ENCODE results near the gene BMP15. TPM values are rescaled to one million over a fixed set of nuclear protein-coding genes. Genes with fewer than 3 reads are reported as not detected.

BMP15 gene
- total RNA-seq, 1 experiment from 2014 or later: not detected

DNA sequence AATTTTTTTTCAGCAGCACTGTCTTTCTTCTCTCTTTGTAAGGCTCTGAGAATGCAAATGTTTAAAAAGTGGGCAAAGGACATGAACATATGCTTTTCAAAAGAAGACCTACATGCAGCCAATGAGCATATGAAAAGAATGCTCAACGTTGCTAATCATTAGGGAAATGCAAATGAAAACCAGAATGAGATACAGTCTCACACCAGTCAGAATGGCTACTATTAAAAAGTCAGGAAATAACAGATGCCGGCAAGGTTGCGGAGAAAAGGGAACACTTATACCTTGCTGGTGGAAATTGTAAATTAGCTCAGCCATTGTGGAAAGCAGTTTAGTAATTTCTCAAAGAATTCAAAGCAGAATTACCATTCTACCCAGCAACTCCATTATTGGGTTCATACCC is 51.6 kb downstream of the BMP15 start:
- no peak overlapping the region for H2AFZ ChIP-seq (ENCODE audit: low read length)
- H3T11ph ChIP-seq (ENCODE audit: low read length): no peak overlapping the region
- no peak overlapping the region for H2BK12ac ChIP-seq (ENCODE audit: insufficient read length, low read depth, low read length)
- Mint-ChIP-seq H3K27me3 (ENCODE audit: low read depth) (no peaks in the 10 kb centered on the region), H3K4me3 (no peak overlapping the region), H3K36me3 (ENCODE audit: insufficient read depth in 1 of 3, low read depth in 3 of 3) (peaks cover 0 to 3% (median 0%) of the 10 kb centered on the region in 3 experiments; a peak in 3 of 7 replicates), H3K4me1 (peaks cover 22 to 30% of the 10 kb centered on the region in 2 experiments), H3K27ac (no peak overlapping the region), H3K9me3 (peaks cover 58 to 61% of the 10 kb centered on the region in 2 experiments)
- no peak overlapping the region for H4K8ac ChIP-seq (replicated peaks; ENCODE audit: insufficient read length, low read depth, low read length)
- H2BK20ac ChIP-seq (ENCODE audit: low read depth, low read length, poor library complexity, severe bottlenecking): no peak overlapping the region
- no peak overlapping the region for H2BK15ac ChIP-seq (ENCODE audit: low read depth, low read length)
- TF ChIP-seq, protein P1, sequence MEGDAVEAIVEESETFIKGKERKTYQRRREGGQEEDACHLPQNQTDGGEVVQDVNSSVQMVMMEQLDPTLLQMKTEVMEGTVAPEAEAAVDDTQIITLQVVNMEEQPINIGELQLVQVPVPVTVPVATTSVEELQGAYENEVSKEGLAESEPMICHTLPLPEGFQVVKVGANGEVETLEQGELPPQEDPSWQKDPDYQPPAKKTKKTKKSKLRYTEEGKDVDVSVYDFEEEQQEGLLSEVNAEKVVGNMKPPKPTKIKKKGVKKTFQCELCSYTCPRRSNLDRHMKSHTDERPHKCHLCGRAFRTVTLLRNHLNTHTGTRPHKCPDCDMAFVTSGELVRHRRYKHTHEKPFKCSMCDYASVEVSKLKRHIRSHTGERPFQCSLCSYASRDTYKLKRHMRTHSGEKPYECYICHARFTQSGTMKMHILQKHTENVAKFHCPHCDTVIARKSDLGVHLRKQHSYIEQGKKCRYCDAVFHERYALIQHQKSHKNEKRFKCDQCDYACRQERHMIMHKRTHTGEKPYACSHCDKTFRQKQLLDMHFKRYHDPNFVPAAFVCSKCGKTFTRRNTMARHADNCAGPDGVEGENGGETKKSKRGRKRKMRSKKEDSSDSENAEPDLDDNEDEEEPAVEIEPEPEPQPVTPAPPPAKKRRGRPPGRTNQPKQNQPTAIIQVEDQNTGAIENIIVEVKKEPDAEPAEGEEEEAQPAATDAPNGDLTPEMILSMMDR (conservative IDR thresholded peaks at IDR 0.05): no peak
- no peaks in the 10 kb centered on the region for H3K27me3 ChIP-seq (ENCODE audit: insufficient read depth, low read length)
- H3K56ac ChIP-seq (ENCODE audit: insufficient read length, low read depth, low read length): no peak overlapping the region
- H3K23me2 ChIP-seq (ENCODE audit: insufficient read length, low read depth, low read length, poor library complexity, severe bottlenecking): no peaks in the 10 kb centered on the region
- H3K14ac ChIP-seq (ENCODE audit: insufficient read depth, low read length): no peak overlapping the region
- H2BK5ac ChIP-seq (ENCODE audit: insufficient read length, low read length): no peak overlapping the region
- no CpG with 5 or more reads among the region's 3 CpGs for WGBS (ENCODE audit: extremely low coverage, insufficient read length, low lambda C conversion rate)
- H3K79me1 ChIP-seq (ENCODE audit: insufficient read depth, low read depth, low read length, poor library complexity, severe bottlenecking): no peaks in the 10 kb centered on the region
- no peaks in the 10 kb centered on the region for H3K79me2 ChIP-seq (ENCODE audit: insufficient read depth, low read length)
- H4K5ac ChIP-seq (ENCODE audit: insufficient read length, low read depth, low read length): no peak overlapping the region
- H3K4me1 ChIP-seq (ENCODE audit: insufficient read depth, low read length): peaks cover 10% of the 10 kb centered on the region; the same call in 1 of the 2 replicates
- H4K20me1 ChIP-seq (ENCODE audit: control insufficient read depth, insufficient read depth, insufficient read length): no peaks in the 10 kb centered on the region
- H3K9ac ChIP-seq (ENCODE audit: extremely low read depth, insufficient read length, low read length): no peak overlapping the region
- H3K18ac ChIP-seq (ENCODE audit: insufficient read length, low read depth, low read length): no peak overlapping the region
- DNase-seq: no peak
- no peak overlapping the region for H2AK5ac ChIP-seq (ENCODE audit: insufficient read length, low read length)
- H3K4ac ChIP-seq (ENCODE audit: low read depth, low read length): no peak overlapping the region
- H3K4me2 ChIP-seq (ENCODE audit: insufficient read depth, insufficient read length, low read length): no peak overlapping the region
- H3K27ac ChIP-seq (ENCODE audit: insufficient read length, low read depth, low read length): peak overlapping the region; percentile 45
- no peak overlapping the region for H4K91ac ChIP-seq (ENCODE audit: insufficient read length, low read depth, low read length)
- H3K9me3 ChIP-seq (ENCODE audit: control insufficient read depth, low read depth, low read length): no peaks in the 10 kb centered on the region
- no peak overlapping the region for H3K23ac ChIP-seq (ENCODE audit: insufficient read length, low read depth, low read length)
- no peak overlapping the region for H2BK120ac ChIP-seq (ENCODE audit: low read depth, low read length, poor library complexity, severe bottlenecking)
